Muscle layer of colon (tissue), 2 donors: Measurements from ENCODE around the gene XRN2.

Experiments used
- H3K27ac ChIP-seq: one replicate; pipeline ENCODE4 v1.7.0; 2013; ENCODE audit warnings: low read depth, mild to moderate bottlenecking, low read length, moderate library complexity
- H3K27me3 ChIP-seq, 2 donors: one replicate each; pipeline ENCODE4 v1.7.0; 2013; ENCODE audit warnings: low read length in 2 of 2, mild to moderate bottlenecking in 2 of 2; ENCODE audit not compliant: insufficient read depth in 2 of 2, control insufficient read depth in 1 of 2
- H3K36me3 ChIP-seq: one replicate; pipeline ENCODE4 v1.7.0; 2013; ENCODE audit warnings: mild to moderate bottlenecking, low read length; ENCODE audit not compliant: insufficient read depth
- H3K4me1 ChIP-seq: one replicate; pipeline ENCODE4 v1.7.0; 2013; ENCODE audit warnings: mild to moderate bottlenecking, low read length; ENCODE audit not compliant: insufficient read depth
- H3K4me3 ChIP-seq, 2 donors: one replicate each; pipeline ENCODE4 v1.7.0; 2013; ENCODE audit warnings: low read length in 2 of 2, low read depth in 1 of 2, mild to moderate bottlenecking in 1 of 2, moderate library complexity in 1 of 2
- H3K9ac ChIP-seq: one replicate; pipeline ENCODE4 v1.7.0; 2013; ENCODE audit warnings: low read length
- H3K9me3 ChIP-seq: one replicate; pipeline ENCODE4 v1.7.0; 2013; ENCODE audit warnings: mild to moderate bottlenecking, low read length
- donor health status: abdominal sarcoma.
- donor health status: Adenocarcinoma of cecum.

The XRN2 gene

DNA sequence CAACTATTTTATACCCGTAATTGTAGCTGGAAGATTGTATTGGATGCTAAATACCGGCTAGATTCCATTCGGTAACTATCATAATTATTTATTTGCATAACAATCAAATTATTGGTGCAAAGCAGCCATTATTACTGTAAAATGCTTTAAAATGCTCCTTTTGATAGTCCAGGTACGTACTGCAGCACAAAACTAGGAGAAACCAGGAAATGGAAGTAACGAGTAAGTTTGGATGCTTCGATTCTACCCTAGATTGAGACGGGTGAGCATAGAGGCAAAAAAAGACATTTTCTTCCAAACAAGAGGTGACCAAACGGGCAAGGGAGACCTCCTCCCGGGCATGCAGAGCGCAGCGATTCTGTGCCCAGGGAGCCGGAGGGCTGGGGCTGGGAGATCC lies 469 bp upstream of the XRN2 start:
- Histone ChIP-seq H3K9me3 (no peaks in the 10 kb centered on the region), H3K9ac (peak overlapping the region; percentile 65), H3K27me3 (no peaks in the 10 kb centered on the region), H3K27ac (peak overlapping the region; percentile 97), H3K36me3 (no peaks in the 10 kb centered on the region), H3K4me3 (peak overlapping the region; percentile 83 to 94), H3K4me1 (peaks cover 16% of the 10 kb centered on the region)

DNA sequence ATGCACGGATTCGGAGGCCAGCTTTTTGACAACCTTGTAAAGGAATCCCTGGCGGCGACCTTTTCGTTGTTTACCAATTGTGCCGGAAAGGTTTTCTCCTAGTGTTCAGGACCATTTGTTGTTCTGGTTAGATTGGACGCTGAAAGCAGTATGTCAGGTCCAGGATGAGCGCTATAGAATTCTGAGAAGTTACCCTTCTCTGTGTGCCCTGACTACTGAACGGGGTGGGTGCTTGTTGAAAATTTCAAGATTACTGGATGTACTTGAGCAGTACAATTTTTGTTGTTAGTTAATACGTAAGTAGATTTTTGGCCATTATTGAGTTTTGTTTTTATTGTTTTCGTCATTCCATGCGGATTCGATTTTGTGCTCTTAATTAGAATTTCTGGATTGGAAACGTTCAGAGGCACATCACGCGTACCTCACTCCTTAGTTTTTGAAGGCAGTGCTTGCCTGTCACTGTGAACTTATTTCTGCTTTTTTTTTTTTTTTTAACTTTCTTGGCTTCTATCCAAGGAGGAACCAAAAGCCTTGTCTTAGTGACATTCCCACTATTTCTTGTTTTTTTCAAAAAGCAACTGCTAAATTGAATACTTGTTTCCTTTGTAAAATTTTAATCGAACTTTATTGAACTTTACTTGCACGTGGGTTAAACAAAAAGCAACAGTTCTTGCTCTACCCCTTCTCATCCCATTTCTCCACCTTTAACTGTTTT lies 898 bp downstream of the XRN2 start:
- Histone ChIP-seq H3K4me3 (peak overlapping the region; percentile 83 to 94), H3K9ac (peak overlapping the region; percentile 65), H3K9me3 (no peaks in the 10 kb centered on the region), H3K27me3 (no peaks in the 10 kb centered on the region), H3K36me3 (no peaks in the 10 kb centered on the region), H3K27ac (peak overlapping the region; percentile 97), H3K4me1 (peaks cover 16% of the 10 kb centered on the region)

DNA sequence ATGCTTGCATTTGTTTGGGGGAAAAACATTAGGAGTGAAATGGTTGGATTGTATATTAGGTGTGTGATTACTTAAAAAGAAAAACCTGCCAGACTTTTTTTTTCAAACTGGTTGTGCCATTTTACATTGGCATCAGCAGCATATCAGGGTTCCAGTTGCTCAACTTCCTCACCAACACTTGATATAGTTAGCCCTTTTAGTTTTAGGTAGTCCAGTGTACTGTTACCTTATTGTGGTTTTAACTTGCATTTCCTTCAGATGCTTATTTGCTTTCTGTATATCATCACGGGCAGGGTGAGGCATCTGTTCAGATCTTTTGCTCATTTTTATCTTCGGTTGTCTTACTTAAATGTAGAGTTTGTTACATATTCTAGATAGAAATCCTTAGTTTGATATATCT lies 5.2 kb downstream of the XRN2 start:
- Histone ChIP-seq H3K27me3 (no peaks in the 10 kb centered on the region), H3K4me1 (peaks cover 10% of the 10 kb centered on the region), H3K36me3 (no peaks in the 10 kb centered on the region), H3K9me3 (no peaks in the 10 kb centered on the region), H3K4me3 (no peak overlapping the region), H3K9ac (no peak overlapping the region), H3K27ac (no peak overlapping the region)

DNA sequence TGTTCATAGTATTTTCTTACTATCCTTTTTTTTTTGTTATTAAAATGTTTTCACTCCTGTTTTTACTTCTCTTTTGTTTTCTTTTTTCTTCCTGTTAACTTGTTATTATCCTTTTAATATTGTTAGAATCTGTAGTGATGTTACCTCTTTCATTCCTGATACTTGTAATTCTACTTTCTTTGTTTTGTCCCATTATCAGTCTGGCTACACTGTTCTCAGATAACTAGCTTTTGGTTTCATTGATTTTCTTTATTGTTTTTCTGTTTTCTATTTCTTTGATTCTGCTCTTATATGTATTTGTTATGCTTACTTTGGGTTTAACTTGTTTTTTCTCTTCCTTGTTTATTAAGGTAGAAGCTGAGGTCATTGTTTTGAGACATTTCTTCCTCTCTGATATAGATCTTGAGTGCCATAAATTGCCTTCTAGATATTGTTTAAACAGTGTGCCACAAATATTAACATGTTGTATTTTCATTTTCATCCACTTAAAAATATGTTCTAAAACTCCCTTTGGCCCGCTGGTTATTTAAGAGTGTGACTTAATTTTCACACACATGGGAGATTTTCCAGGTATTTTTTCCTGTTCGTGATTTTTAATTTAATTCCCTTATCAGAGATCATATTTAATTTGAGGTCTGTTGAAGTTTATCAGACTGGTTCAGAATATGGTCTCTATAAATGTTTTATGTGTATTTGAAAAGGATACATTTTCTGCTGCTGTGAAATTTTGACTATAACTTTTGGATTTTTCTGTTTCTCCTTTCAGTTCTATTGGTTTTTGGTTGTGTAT lies 6.7 kb downstream of the XRN2 start:
- Histone ChIP-seq H3K9ac (no peak overlapping the region), H3K4me1 (peaks cover 3% of the 10 kb centered on the region), H3K4me3 (no peak overlapping the region), H3K27ac (no peak overlapping the region), H3K36me3 (no peaks in the 10 kb centered on the region), H3K27me3 (no peaks in the 10 kb centered on the region), H3K9me3 (no peaks in the 10 kb centered on the region)

DNA sequence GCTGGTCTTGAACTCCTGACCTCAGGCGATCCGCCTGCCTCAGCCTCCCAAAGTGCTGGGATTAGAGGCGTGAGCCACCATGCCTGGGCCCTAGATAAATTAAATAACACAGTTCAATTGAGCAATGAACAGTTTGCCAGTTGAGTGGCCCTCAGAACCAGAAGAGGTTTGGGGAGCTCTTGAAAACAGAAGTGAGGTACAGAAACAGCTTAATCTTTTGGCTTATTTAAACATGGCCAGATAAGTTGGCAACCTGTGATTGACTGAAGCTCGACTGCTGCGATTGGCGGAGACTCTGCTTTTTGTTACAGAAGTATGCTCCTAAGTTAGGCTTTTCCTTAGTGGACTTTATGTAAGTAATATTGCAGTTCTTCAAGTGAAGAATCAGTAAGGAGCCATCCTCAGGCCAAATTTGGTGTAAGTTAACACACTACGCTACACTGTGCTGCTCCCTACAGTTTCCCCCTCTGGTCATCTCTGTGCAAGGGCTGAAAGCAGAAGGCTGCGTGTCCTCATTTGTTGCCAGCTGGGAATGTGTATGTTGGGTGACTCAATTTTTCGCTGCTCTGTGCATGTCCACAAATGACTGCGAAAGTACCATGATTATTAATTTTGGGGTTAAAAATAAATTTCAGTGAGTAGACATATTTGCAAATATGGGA lies 9.8 kb downstream of the XRN2 start:
- H3K9me3 ChIP-seq = no peaks in the 10 kb centered on the region

DNA sequence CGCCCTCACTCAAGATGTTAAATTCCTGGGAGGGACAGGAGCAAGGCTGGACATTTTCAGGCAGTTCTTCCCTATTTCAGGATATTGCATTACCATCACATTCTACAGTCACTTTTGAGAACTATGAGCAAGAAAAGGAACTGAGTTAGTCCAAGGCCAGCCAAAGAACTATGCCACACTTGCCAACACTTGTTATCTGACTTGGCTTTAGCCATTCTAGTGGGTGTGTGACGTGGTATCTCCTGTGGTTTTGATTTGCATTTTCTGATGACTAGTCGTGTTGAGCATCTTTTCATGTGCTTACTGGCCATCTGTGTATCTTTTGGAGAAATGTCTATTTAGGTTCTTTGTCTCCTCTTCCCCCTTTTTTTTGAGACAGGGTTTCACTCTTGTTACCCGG lies 12.0 kb downstream of the XRN2 start:
- H3K36me3 ChIP-seq = no peaks in the 10 kb centered on the region
- no peaks in the 10 kb centered on the region for H3K27me3 ChIP-seq
- H3K4me1 ChIP-seq = no peaks in the 10 kb centered on the region
- H3K9me3 ChIP-seq = no peaks in the 10 kb centered on the region
- H3K4me3 ChIP-seq = no peak overlapping the region
- H3K27ac ChIP-seq = no peak overlapping the region
- H3K9ac ChIP-seq = no peak overlapping the region

More for the DNA sequence above, 9.8 kb downstream of the XRN2 start:
- Histone ChIP-seq H3K4me3 (no peak overlapping the region), H3K27ac (no peak overlapping the region), H3K27me3 (no peaks in the 10 kb centered on the region), H3K4me1 (no peaks in the 10 kb centered on the region), H3K36me3 (no peaks in the 10 kb centered on the region), H3K9ac (no peak overlapping the region)

DNA sequence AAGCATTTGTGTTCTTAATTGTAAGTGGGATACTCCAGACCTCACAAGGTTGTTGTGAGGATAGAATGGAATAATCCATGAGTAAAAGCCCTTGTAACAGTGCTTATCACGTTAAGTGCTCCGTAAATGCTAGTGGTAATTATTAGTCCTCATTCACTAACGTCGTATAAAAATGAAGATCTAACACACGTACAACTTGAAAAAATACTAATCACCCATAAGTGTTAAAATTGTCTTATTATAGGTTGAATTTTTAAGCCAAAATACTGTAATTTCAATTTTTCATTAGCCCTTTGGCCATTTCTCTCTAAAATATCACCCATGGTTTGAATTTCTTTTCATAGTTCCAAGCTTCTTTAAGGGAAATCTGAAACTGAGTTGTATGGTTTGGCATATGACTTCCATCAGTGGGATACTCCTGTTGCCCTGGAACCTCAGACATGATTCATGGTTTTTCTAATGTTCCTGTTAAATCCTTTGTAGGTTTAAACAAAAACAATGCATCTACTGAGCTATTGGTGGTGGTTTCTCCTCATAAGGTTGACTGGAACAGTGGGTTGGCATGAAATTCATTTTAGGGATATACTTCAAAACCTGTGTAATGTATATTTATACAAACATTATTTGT lies 19.1 kb downstream of the XRN2 start:
- H3K27me3 ChIP-seq = no peaks in the 10 kb centered on the region
- H3K9me3 ChIP-seq = no peaks in the 10 kb centered on the region
- H3K4me1 ChIP-seq = peaks cover 29% of the 10 kb centered on the region
- H3K27ac ChIP-seq = no peak overlapping the region
- H3K9ac ChIP-seq = no peak overlapping the region
- H3K36me3 ChIP-seq = no peaks in the 10 kb centered on the region
- H3K4me3 ChIP-seq = no peak overlapping the region

DNA sequence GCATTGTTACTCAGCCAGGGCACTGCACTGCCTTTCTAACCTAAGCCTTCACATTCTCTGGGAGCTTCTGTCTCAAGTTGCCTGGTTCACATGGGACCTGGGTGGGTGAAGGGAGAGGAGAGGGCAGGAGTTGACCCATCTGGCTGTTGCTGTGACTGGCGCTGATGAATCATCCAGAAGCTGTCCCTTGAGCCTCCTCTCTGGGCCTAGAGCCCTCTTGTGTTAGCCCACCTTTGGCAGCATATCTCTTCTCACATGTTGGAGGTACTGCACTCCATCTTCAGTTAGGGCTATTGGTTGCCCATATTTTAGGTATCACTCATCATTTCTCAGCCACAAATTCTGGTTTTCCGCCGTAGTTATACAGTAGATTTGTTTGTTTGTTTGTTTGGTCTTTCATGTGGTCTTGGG lies 19.8 kb downstream of the XRN2 start:
- no peaks in the 10 kb centered on the region for H3K27me3 ChIP-seq
- H3K9me3 ChIP-seq = no peaks in the 10 kb centered on the region
- H3K27ac ChIP-seq = no peak overlapping the region
- peaks cover 29% of the 10 kb centered on the region for H3K4me1 ChIP-seq
- H3K36me3 ChIP-seq = no peaks in the 10 kb centered on the region
- no peak overlapping the region for H3K4me3 ChIP-seq
- no peak overlapping the region for H3K9ac ChIP-seq

DNA sequence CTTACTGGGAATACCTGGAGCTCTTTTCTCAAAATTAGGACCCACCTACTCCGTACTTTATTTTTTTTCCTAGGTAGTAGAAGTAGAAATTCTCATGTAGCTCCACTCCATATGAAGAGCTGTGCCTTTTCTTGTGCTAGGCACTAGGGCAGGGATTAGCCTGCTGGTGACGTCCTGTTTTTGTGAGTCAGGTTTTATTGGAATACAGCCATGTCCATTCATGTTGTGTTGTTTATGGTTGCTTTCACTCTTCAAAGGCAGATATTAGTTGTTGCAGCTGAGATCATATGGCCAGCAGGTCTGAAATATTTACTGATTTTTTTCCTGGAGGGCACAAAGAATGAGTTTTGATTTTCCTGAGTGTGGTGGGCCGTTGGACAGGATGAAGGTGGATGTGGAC lies 20.5 kb downstream of the XRN2 start:
- H3K27ac ChIP-seq = no peak overlapping the region
- peaks cover 29% of the 10 kb centered on the region for H3K4me1 ChIP-seq
- no peaks in the 10 kb centered on the region for H3K9me3 ChIP-seq
- no peaks in the 10 kb centered on the region for H3K36me3 ChIP-seq
- no peak overlapping the region for H3K4me3 ChIP-seq
- no peak overlapping the region for H3K9ac ChIP-seq
- H3K27me3 ChIP-seq = no peaks in the 10 kb centered on the region

DNA sequence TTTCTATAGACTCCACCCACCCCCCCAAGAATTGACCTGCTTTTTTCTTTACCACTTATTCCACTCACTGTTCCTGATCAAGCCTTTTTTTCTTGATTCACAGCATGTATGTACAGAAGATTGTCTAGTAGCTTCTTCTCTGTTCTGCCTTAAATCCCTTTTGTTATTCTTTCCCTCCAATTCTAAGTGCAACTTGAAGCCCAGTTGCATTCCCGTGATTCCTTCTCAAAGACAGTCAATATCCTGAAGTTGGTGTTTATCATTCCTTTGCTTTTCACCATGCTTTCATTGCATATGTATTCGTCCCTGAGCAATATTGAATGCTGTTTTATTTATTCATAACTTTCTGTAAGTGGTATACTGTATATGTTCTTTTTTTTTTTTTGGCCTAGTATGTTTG lies 21.0 kb downstream of the XRN2 start:
- H3K27ac ChIP-seq = no peak overlapping the region

DNA sequence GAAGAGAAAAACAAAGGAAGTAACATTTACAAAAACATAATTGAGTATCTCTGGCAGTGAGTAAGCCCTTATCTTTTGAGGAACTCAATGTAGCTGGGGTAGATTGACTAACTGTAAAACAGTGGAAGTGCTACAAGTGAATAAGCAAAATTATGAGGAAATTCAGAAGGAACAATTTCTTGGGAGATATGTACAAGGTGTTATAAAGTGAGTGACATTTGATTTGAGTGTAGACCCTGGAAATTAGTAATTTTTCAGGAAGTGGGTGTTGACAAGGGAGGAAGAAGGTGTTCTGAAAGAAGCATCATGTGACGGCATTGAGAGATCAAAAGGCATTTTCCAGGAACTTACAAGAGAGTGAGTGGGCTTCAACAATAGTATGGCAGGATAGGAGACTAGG lies 22.2 kb downstream of the XRN2 start:
- H3K4me3 ChIP-seq = no peak overlapping the region
- no peaks in the 10 kb centered on the region for H3K27me3 ChIP-seq
- no peak overlapping the region for H3K9ac ChIP-seq
- peaks cover 29% of the 10 kb centered on the region for H3K4me1 ChIP-seq
- no peaks in the 10 kb centered on the region for H3K9me3 ChIP-seq
- H3K36me3 ChIP-seq = no peaks in the 10 kb centered on the region
- H3K27ac ChIP-seq = no peak overlapping the region

More for the DNA sequence above, 21.0 kb downstream of the XRN2 start:
- Histone ChIP-seq H3K4me3 (no peak overlapping the region), H3K27me3 (no peaks in the 10 kb centered on the region), H3K4me1 (peaks cover 29% of the 10 kb centered on the region), H3K36me3 (no peaks in the 10 kb centered on the region), H3K9me3 (no peaks in the 10 kb centered on the region), H3K9ac (no peak overlapping the region)
